HepG2 (cell line): ENCODE data around the gene CCDC93. TPM values are rescaled to one million over a fixed set of nuclear protein-coding genes. Genes with fewer than 3 reads are reported as not detected.

Experiments
- ATAC-seq: fragments of 200-7000 bp; cut with Tn5 transposase; 3 replicates; pipeline ENCODE4 v1.9.1; 2020; ENCODE audit warnings: mild to moderate bottlenecking, moderate library complexity
- BruUV-seq: library from RNA; stranded (reverse); fragments of 400-500 nt; replicated peaks from 2 replicates; lab custom pipeline; 2021; lab: Mats Ljungman, UMichigan
- CTCF ChIA-PET: fragments of 300-600 bp; formaldehyde crosslinking; extraction: SDS; loops from one replicate; lab custom pipeline; 2021; ENCODE audit warnings: low total read pairs, inconsistent platforms, low intra/inter-chr PET ratio; lab: Yijun Ruan, JAX
- POLR2A ChIA-PET: fragments of 350-600 bp; sonication (Branson Sonifier 250); formaldehyde crosslinking; loops from one replicate; lab custom pipeline; 2020; ENCODE audit warnings: antibody characterized with exemption, inconsistent platforms; lab: Yijun Ruan, JAX
- DNase-seq: peaks from one replicate; pipeline ENCODE4 v3.0.0-alpha.2; 2015; ENCODE audit warnings: low spot score
- FAIRE-seq: peaks from 3 replicates; lab custom pipeline; 2011; peaks lifted over from hg19 to GRCh38; lab: Jason Lieb, UNC
- H2AFZ ChIP-seq: one replicate; pipeline ENCODE4 v1.6.1; 2011; ENCODE audit warnings: low read length, inconsistent platforms
- H3K27ac ChIP-seq: fragments of 300-600 bp; 3 replicates; pipeline ENCODE4 v1.8.0; 2011; ENCODE audit warnings: mixed run types, mild to moderate bottlenecking, mixed read lengths, low read length, inconsistent platforms; ENCODE audit not compliant: insufficient read depth; ENCODE audit errors: extremely low read length
- H3K27me3 ChIP-seq, 2 experiments: fragments of 200-600 bp in 1 of 2; 2 replicates in 1 of 2; 3 replicates in 1 of 2; pipeline versions ENCODE4 v1.6.0 to v1.8.0; 2011; ENCODE audit warnings: low read length in 2 of 2, mild to moderate bottlenecking in 2 of 2, moderate library complexity in 2 of 2, inconsistent platforms in 1 of 2; ENCODE audit not compliant: insufficient read depth in 2 of 2, control insufficient read depth in 1 of 2
- H3K36me3 ChIP-seq, 2 experiments: fragments of 200-600 bp in 1 of 2; replicated peaks in 1 of 2; 2 replicates in 1 of 2; 3 replicates in 1 of 2; pipeline versions ENCODE4 v1.5.1 to v1.8.0; 2011; ENCODE audit warnings: low read length in 2 of 2, inconsistent platforms in 1 of 2; ENCODE audit not compliant: insufficient read depth in 2 of 2, control insufficient read depth in 1 of 2
- H3K4me1 ChIP-seq: 2 replicates; pipeline ENCODE4 v1.5.1; 2012; ENCODE audit warnings: low read length, inconsistent platforms; ENCODE audit not compliant: insufficient read depth
- H3K4me2 ChIP-seq: 2 replicates; pipeline ENCODE4 v1.6.0; 2011; ENCODE audit warnings: low read depth, low read length, inconsistent platforms
- H3K4me3 ChIP-seq, 3 experiments: fragments of 200-600 bp in 1 of 3; sonication (generic), shearing (Covaris generic) in 1 of 3; replicated peaks in 1 of 3; 2 replicates each; pipeline ENCODE4 v1.5.1; 2011 to 2016; ENCODE audit warnings: low read length in 3 of 3, inconsistent platforms in 2 of 3, low read depth in 2 of 3, mild to moderate bottlenecking in 2 of 3, control low read depth in 1 of 3, mixed read lengths in 1 of 3; ENCODE audit not compliant: insufficient read depth in 1 of 3
- H3K79me2 ChIP-seq: one replicate; pipeline ENCODE4 v1.6.1; 2011; ENCODE audit warnings: low read length, inconsistent platforms; ENCODE audit not compliant: insufficient read depth
- H3K9ac ChIP-seq: 2 replicates; pipeline ENCODE4 v1.6.0; 2011; ENCODE audit warnings: mild to moderate bottlenecking, low read depth, low read length, inconsistent platforms; ENCODE audit not compliant: insufficient read depth
- H3K9me3 ChIP-seq: 2 replicates; pipeline ENCODE4 v1.5.1; 2012; ENCODE audit warnings: mild to moderate bottlenecking, low read length
- H4K20me1 ChIP-seq: 2 replicates; pipeline ENCODE4 v1.6.0; 2011; ENCODE audit warnings: inconsistent platforms, mild to moderate bottlenecking, low read length, moderate library complexity; ENCODE audit not compliant: insufficient read depth
- AFF4 ChIP-seq: sonication (generic); formaldehyde crosslinking; IDR thresholded peaks from 2 replicates; pipeline ENCODE4 v1.4.0; 2020; ENCODE audit warnings: missing genetic modification reagents
- BATF2 ChIP-seq: sonication (generic); formaldehyde crosslinking; IDR thresholded peaks from 2 replicates; pipeline ENCODE4 v1.8.0; 2022; ENCODE audit warnings: mild to moderate bottlenecking, missing genetic modification reagents, moderate library complexity
- GABPB1 ChIP-seq: IDR thresholded peaks from 2 replicates; pipeline ENCODE4 v1.6.1; 2016; ENCODE audit warnings: mild to moderate bottlenecking, missing genetic modification reagents, moderate library complexity, missing compliant biosample characterization
- NCOR1 ChIP-seq: fragments of 200-600 bp; sonication (generic); IDR thresholded peaks from 2 replicates; pipeline ENCODE4 v1.7.0; 2017; ENCODE audit warnings: antibody characterized with exemption, low read length, borderline replicate concordance
- PBX2 ChIP-seq: IDR thresholded peaks from 2 replicates; pipeline ENCODE4 v1.6.1; 2016; ENCODE audit warnings: control low read depth
- PHF20 ChIP-seq: sonication (generic); formaldehyde crosslinking; IDR thresholded peaks from 2 replicates; pipeline ENCODE4 v1.5.0; 2020; ENCODE audit warnings: mild to moderate bottlenecking, missing genetic modification reagents
- RFX1 ChIP-seq: fragments of 450-650 bp; IDR thresholded peaks from 2 replicates; pipeline ENCODE4 v1.6.1; 2017
- SCMH1 ChIP-seq: sonication (generic); formaldehyde crosslinking; IDR thresholded peaks from 2 replicates; pipeline ENCODE4 v1.9.0; 2021; ENCODE audit warnings: missing genetic modification reagents, mild to moderate bottlenecking, borderline replicate concordance
- SOX5 ChIP-seq: IDR thresholded peaks from 2 replicates; pipeline ENCODE4 v1.6.1; 2016; ENCODE audit warnings: borderline replicate concordance
- TRIM24 ChIP-seq: sonication (generic); formaldehyde crosslinking; IDR thresholded peaks from 2 replicates; pipeline ENCODE4 v1.8.0; 2022; ENCODE audit warnings: mild to moderate bottlenecking, missing genetic modification reagents
- ZFAT ChIP-seq: sonication (generic); formaldehyde crosslinking; conservative IDR thresholded peaks from 2 replicates; pipeline ENCODE4 v1.8.1; 2023; ENCODE audit warnings: missing genetic modification reagents, inconsistent platforms
- ZNF205 ChIP-seq: IDR thresholded peaks from 2 replicates; pipeline ENCODE4 v1.6.1; 2018; ENCODE audit warnings: missing biosample characterization, missing genetic modification reagents
- ZNF280D ChIP-seq: sonication (generic); formaldehyde crosslinking; IDR thresholded peaks from 2 replicates; pipeline ENCODE4 v1.5.1; 2020; ENCODE audit warnings: mild to moderate bottlenecking, missing genetic modification reagents
- ZNF615 ChIP-seq: sonication (generic); formaldehyde crosslinking; IDR thresholded peaks from 2 replicates; pipeline ENCODE4 v1.5.0; 2020; ENCODE audit warnings: mild to moderate bottlenecking, missing genetic modification reagents, borderline replicate concordance
- WGBS: methylation state at CpG from one replicate; pipeline ENCODE4 v1.1.6; 2017; ENCODE audit warnings: low lambda C conversion rate; 5-methylcytosine and 5-hydroxymethylcytosine counted together
- in situ Hi-C: cut with HindIII; loops from 2 replicates; pipeline ENCODE4 v1.10.0; 2017; ENCODE audit warnings: low pct_unique_long_range_greater_than_20kb; ENCODE audit not compliant: extremely low pct_ligation_motif_present
- intact Hi-C: fragments of 100-400 bp; cut with micrococcal nuclease; formaldehyde crosslinking; loops from one replicate; pipeline ENCODE4 v1.10.0; 2022; ENCODE audit not compliant: unreplicated experiment
- polyA plus RNA-seq, 8 experiments: library from polyadenylated mRNA; depleted of rRNA in 3 of 8; stranded (reverse) in 7 of 8; unstranded in 1 of 8; fragments of >200 nt; fragmentation: Illumina TruSeq in 4 of 8; extraction: Trizol in 4 of 8; gene quantifications; 2 replicates each; pipeline versions ENCODE4 v1.2.1 to v1.2.3, GENCODE V29; 2011 to 2016; ENCODE audit warnings: low read depth in 4 of 8, missing spikeins in 1 of 8, mixed read lengths in 1 of 8; ENCODE audit not compliant: insufficient read depth in 1 of 8
- total RNA-seq, 5 experiments: library from RNA; depleted of rRNA; stranded (reverse); fragments of >200 nt; fragmentation: Illumina TruSeq; extraction: Trizol; gene quantifications; 2 replicates each; pipeline ENCODE4 v1.2.3, GENCODE V29; 2016; ENCODE audit warnings: low read depth in 1 of 5

CCDC93 gene
- total and polyA plus RNA-seq, 2 of the 13 experiments (the other 11 are each of a cell fraction or from before 2014, with no cell fraction given): 37.2 to 53.2 TPM

- TF ChIP-seq PBX2 (no peak), SCMH1 (no peak), AFF4 (CRISPR knock-in tag) (no peak)
- TF ChIP-seq, all 625 proteins: peak for 0
Measured at GRCh38 chr2:117949806-117950205, 64.1 kb downstream of the CCDC93 start (continued).

- H4K20me1 ChIP-seq: no peaks in the 10 kb centered on the region
- H3K4me3 ChIP-seq: no peak overlapping the region
- intact Hi-C loops: no loop called here
- peaks cover 46 to 96% of the 10 kb centered on the region in 2 experiments for H3K36me3 ChIP-seq
- in situ Hi-C loops: no loop called here
- no TSS peak for BruUV-seq
- H3K4me2 ChIP-seq: no peak overlapping the region
- H3K79me2 ChIP-seq: no peaks in the 10 kb centered on the region
- no peak overlapping the region for H3K9ac ChIP-seq
- CTCF ChIA-PET: no interaction called here
- no peaks in the 10 kb centered on the region for H3K4me1 ChIP-seq
- H2AFZ ChIP-seq: no peak overlapping the region
- no peak for DNase-seq
- POLR2A ChIA-PET: no interaction called here
- WGBS: 94% methylated on average over 1 of the region's 1 CpG
- no peaks in the 10 kb centered on the region for H3K27me3 ChIP-seq
- ATAC-seq: no peak
- H3K27ac ChIP-seq: no peak overlapping the region
- H3K9me3 ChIP-seq: no peaks in the 10 kb centered on the region
- FAIRE-seq: no peak
- TF ChIP-seq RFX1 (no peak), ZFAT (CRISPR knock-in tag) (no peak), SOX5 (CRISPR knock-in tag) (no peak), ZNF280D (CRISPR knock-in tag) (no peak), ZNF205 (CRISPR knock-in tag) (no peak), GABPB1 (CRISPR knock-in tag) (no peak), PHF20 (CRISPR knock-in tag) (no peak), TRIM24 (CRISPR knock-in tag) (no peak), BATF2 (CRISPR knock-in tag) (no peak), ZNF615 (CRISPR knock-in tag) (no peak), NCOR1 (no peak)
Measured at GRCh38 chr2:117948615-117949014, 65.3 kb downstream of the CCDC93 start.
